ENCODE data around the gene SAMD8. TPM values are rescaled to one million over a fixed set of nuclear protein-coding genes. Genes with fewer than 3 reads are reported as not detected.

SAMD8 gene
- polyA plus RNA-seq, 1 experiment, result 32.2 TPM

DNA sequence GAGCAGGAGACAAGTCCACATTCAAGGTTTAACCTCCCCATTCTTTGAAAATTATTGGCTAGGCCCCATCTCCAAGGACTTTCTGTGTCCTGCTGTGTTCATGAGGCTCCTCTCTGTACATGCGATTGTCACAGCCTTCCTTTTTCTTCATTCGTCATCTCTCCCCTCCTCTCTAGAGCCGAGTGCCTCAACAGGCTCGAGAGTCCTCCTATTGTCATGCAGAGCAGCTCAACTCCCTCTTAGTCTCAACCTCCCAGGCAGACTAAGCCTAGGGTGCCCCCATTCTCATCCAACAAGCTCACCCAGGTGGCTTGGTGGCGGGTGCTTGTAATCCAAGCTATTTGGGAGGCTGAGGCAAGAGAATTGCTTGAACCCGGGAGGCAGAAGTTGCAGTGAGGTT is 35.1 kb upstream of the SAMD8 start:
- ChIA-PET POLR2A (no interaction called here), CTCF (no interaction called here)

DNA sequence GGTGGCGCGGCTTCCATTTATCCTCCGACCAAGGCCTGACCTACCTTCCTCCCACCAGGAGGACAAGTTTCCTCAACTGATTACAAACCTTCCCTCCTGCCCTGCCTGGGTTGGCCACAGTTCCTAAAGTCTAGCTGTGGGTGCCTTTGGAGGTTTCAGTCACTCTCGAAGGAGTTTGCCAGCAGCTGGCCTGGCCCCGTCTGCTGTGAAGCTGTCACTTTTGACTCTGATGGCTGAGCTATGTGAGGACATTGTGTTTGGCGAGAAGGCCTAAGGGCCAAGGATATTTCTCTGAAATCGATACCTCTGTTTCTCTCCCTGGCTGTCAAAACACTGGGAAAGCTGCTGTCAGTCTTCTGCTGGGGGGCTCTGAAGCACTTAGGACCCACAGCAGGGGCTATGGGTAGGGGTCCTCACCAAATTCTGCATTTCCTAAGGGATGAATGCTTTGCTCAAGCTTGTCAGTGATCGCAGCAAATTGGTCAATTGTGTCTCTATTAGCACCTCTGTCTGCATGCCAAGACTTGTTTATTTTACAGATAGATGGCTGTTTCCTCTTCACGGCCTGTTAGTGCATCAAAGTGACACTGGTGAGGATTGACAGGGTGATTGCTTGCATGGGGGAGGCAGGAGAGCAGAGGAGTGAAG is 31.9 kb upstream of the SAMD8 start:
- Histone ChIP-seq H3K4me3 (ENCODE audit: low read depth, low read length) (no peak overlapping the region), H3K9me3 (ENCODE audit: control insufficient read depth, insufficient read depth, low read length) (peaks cover 4% of the 10 kb centered on the region; the same call in 1 of the 2 replicates), H3K27me3 (ENCODE audit: control insufficient read depth, insufficient read depth, low read length) (peaks cover 4% of the 10 kb centered on the region), H3K27ac (ENCODE audit: low read depth, low read length) (no peak overlapping the region)
- ChIA-PET CTCF (no interaction called here), POLR2A (no interaction called here)
- TF ChIP-seq, protein P1, sequence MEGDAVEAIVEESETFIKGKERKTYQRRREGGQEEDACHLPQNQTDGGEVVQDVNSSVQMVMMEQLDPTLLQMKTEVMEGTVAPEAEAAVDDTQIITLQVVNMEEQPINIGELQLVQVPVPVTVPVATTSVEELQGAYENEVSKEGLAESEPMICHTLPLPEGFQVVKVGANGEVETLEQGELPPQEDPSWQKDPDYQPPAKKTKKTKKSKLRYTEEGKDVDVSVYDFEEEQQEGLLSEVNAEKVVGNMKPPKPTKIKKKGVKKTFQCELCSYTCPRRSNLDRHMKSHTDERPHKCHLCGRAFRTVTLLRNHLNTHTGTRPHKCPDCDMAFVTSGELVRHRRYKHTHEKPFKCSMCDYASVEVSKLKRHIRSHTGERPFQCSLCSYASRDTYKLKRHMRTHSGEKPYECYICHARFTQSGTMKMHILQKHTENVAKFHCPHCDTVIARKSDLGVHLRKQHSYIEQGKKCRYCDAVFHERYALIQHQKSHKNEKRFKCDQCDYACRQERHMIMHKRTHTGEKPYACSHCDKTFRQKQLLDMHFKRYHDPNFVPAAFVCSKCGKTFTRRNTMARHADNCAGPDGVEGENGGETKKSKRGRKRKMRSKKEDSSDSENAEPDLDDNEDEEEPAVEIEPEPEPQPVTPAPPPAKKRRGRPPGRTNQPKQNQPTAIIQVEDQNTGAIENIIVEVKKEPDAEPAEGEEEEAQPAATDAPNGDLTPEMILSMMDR (IDR thresholded peaks at IDR 0.05; ENCODE audit: low read depth, low read length), result no peak
- DNase-seq (ENCODE audit: low read depth, low spot score), result no peak

More for the DNA sequence above, 35.1 kb upstream of the SAMD8 start:
- Histone ChIP-seq H3K9me3 (ENCODE audit: control insufficient read depth, insufficient read depth, low read length) (peaks cover under 1% of the 10 kb centered on the region; the same call in 1 of the 2 replicates), H3K27me3 (ENCODE audit: control insufficient read depth, insufficient read depth, low read length) (peaks cover 2% of the 10 kb centered on the region), H3K27ac (ENCODE audit: low read depth, low read length) (no peak overlapping the region), H3K4me3 (ENCODE audit: low read depth, low read length) (no peak overlapping the region)
- DNase-seq (ENCODE audit: low read depth, low spot score), result no peak
- TF ChIP-seq, protein P1 (IDR thresholded peaks at IDR 0.05; ENCODE audit: low read depth, low read length), result no peak

DNA sequence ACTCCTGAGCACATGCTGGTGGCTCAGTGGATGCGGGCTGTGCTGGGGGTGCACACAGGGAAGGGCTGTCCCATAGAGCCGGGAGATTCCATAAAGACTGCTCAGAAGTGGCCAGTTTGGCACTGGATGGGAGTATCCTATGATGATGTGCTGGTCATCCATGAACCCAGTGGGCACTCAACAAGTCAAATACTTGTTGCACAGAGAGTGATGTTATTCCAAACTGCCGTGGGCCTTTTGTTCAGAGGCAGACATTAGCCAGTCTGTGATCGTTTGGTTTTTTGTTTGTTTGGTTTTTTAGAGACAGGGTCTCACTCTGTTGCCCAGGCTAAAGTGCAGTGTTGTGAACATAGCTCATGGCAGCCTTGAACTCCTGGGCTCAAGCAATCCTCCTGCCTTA is 30.9 kb upstream of the SAMD8 start:
- CTCF ChIA-PET, result no interaction called here
- TF ChIP-seq, protein P1 (IDR thresholded peaks at IDR 0.05; ENCODE audit: low read depth, low read length), result no peak
- DNase-seq (ENCODE audit: low read depth, low spot score), result no peak
- Histone ChIP-seq H3K27ac (ENCODE audit: low read depth, low read length) (no peak overlapping the region), H3K4me3 (ENCODE audit: low read depth, low read length) (no peak overlapping the region), H3K9me3 (ENCODE audit: control insufficient read depth, insufficient read depth, low read length) (peaks cover 4% of the 10 kb centered on the region), H3K27me3 (ENCODE audit: control insufficient read depth, insufficient read depth, low read length) (peaks cover 7% of the 10 kb centered on the region)
- POLR2A ChIA-PET, result no interaction called here

DNA sequence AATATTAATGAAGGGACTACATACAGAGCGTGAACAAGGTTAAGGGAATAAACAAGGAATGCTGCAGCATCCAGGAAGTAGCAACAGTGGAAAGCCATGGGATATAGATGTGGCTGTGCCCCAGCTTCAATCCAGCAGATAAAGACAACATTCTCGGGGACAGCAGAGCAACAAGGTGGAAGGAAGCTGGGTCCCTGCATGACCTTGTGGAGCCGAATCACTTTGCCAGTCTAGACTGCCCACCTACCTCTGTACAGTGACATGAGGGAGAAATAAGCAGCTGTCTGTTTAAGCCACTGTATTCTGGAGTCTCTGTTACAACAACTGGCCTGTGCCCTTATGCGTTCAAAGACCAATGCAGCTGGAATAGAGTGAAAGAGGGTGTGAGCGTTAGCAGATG is 30.1 kb upstream of the SAMD8 start:
- H3K27ac ChIP-seq (ENCODE audit: low read depth, low read length), result no peak overlapping the region
- H3K27me3 ChIP-seq (ENCODE audit: control insufficient read depth, insufficient read depth, low read length), result peaks cover 5% of the 10 kb centered on the region
- DNase-seq (ENCODE audit: low read depth, low spot score), result no peak
- H3K4me3 ChIP-seq (ENCODE audit: low read depth, low read length), result no peak overlapping the region
- ChIA-PET CTCF (no interaction called here), POLR2A (no interaction called here)
- TF ChIP-seq, protein P1 (IDR thresholded peaks at IDR 0.05; ENCODE audit: low read depth, low read length), result no peak
- peaks cover 4% of the 10 kb centered on the region for H3K9me3 ChIP-seq (ENCODE audit: control insufficient read depth, insufficient read depth, low read length)

DNA sequence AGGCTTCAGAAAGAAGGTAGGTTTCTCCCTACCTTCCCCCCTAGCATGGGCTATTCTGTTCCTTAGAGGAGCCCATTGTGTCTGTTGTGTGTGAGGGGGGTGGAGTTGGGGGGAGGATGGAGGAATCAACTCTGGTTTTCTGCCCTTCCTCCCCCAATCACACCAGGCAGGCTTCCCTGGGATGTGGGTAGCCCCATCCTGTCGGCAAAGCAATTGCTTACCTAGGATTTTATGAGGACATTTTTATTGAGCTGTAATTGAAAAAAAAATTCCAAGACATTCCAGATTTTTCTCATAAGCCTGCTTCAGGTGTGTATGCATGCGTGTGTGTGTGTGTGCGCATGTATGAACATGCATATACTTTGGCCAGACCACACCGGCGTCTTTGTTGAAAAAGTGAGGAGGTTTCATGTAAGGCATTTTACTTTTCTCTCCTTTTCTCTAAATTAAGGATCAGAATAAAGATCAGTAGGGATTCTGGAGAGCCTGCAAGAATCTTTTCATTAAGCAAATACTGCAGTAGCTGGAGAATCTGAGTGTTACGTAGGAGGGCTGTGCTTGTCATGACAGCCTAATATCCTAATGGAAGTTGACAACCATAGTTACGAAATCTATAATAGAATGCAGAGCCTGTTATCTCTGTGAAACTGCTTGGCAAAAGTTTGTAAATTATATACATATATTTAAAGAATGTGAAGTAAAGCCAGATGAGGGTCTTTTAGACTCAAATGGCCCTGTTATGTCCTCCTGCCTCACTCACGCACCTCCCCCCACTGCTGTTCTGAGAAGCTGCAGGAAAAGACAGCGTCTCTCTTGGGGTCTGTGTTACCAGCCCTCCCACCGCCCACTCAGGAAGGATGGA is 27.3 kb upstream of the SAMD8 start:
- no peak overlapping the region for H3K27ac ChIP-seq (ENCODE audit: low read depth, low read length)
- no peak overlapping the region for H3K4me3 ChIP-seq (ENCODE audit: low read depth, low read length)
- ChIA-PET POLR2A (no interaction called here), CTCF (no interaction called here)
- no peak for DNase-seq (ENCODE audit: low read depth, low spot score)
- peaks cover 5% of the 10 kb centered on the region for H3K27me3 ChIP-seq (ENCODE audit: control insufficient read depth, insufficient read depth, low read length)
- peaks cover 4% of the 10 kb centered on the region for H3K9me3 ChIP-seq (ENCODE audit: control insufficient read depth, insufficient read depth, low read length)
- TF ChIP-seq, protein P1 (IDR thresholded peaks at IDR 0.05; ENCODE audit: low read depth, low read length), result no peak

Measured in AG04450 (cell line).